ENCODE results near the gene SERPINH1. TPM values are rescaled to one million over a fixed set of nuclear protein-coding genes. Genes with fewer than 3 reads are reported as not detected.
A peak's percentile ranks its signal among the peaks of the same experiment; 100 is the strongest.
"Not testable (repeated sequence)": the region's sequence is repeated elsewhere in the genome, so short reads cannot be mapped to it uniquely, and the experiment has no call there.

Gene SERPINH1
- total RNA-seq, 2 experiments from 2014 or later = 15.2 to 17.4 TPM

DNA sequence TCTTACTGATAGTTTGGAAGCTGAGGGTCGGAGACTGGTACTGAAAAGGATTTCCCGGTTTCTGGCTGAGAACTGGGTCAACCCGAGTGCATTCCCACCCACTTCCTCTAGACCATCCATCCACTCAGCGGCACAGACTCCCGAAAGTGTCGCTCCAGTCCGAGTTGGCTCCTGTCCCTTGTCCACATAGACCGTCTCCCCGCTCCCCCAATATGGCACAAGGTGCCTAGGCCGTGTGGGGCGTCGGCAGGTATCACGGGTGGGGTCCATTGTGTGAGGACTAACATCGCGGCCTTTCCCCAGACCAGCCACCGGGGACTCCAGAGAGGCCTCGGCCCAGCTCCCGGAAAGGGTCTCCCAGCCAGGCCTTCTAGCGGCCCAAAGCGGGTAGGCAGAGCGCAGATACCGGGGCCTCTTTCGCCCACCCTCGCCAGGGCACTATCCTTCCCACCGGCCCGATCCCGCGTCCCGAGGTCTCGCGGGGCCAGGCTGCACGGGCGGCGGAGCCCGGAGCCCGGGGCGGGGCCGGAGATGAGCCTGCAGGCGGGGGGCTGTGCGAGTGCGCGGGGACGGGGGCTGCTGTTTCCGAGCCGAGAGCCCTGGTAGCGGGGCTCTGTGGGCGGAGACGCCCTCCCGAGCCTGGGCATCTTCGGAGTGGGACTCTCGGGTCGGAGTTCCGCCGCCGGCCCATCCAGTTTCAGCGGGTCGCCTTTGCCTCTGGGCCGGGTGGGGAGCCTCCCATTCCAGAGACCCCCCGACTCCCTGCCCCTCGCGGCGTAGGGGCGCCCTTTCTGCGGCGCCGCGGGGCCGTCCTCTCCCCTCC lies 21.1 kb downstream of the SERPINH1 start:
- H3K4me1 Mint-ChIP-seq (ENCODE audit: low read depth) = peaks cover 16% of the 10 kb centered on the region
- peak; percentile 78 for DNase-seq
- H3K36me3 Mint-ChIP-seq = no peaks in the 10 kb centered on the region
- peak overlapping the region; percentile 76 for H3K27ac Mint-ChIP-seq
- H3K27me3 Mint-ChIP-seq = no peaks in the 10 kb centered on the region
- no peaks in the 10 kb centered on the region for H3K9me3 Mint-ChIP-seq
- POLR2A ChIA-PET = interaction anchor here (0.6 to 1.1 kb wide), 3 partner anchors 18 to 101 kb away, joined by 3 to 5 read pairs (median 3); partner anchors contain the start of gene SERPINH1
- CTCF ChIA-PET = interaction anchor here (1.2 to 1.7 kb wide), 3 partner anchors 21 to 53 kb away, joined by 3 to 5 read pairs (median 5); partner anchors contain the start of gene SERPINH1
- intact Hi-C loops (cut with micrococcal nuclease) = loop anchor here (5.0 kb wide), 1 partner anchor 36 kb away; no protein-coding TSS in a partner anchor
- H3K4me3 Mint-ChIP-seq = peak overlapping the region; percentile 78

DNA sequence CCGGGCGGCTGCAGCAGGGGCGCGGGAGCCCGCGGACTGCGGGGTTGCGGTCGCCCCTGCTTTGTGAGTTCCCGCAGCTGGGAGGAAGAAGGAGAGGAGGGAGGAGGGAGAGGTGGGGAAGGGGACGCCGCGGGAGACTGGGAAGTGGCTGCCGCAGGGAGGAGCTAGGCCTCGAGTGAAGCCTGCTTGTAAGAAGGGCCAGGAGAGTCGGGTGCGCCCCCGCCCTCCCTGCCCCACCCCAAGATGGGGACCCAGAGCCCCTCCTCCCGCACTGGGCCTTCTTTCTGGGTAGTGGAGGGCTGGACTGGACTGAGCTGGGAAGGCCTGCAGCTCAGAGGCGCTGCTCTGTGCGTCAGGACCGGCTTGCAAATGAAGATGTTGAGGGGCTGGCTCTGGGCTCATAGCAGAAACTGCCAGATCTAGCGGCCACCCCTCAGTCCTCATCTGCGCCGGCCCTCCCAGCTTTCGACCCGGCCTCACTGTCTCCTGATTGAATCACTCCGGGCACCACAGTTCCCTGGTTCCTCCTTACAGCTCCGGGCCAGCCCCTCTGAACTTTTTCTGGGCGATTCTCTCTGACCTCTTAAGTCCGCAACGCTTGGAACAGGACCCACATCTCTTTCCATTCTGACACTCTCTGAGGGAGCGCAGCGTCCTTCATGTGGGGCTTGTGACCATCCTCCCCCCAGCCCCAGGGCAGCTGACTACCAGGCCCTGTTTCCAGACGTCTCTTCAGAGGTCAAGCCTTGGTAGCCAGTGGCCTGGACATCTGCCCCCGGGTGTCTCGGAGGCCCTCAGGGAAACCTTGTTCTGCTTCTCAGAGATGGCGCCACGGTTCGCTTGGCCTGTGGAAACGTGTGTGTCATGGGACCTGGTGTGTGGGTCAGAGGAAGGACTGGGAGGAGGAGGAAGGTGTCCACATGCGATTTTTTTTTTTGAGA lies 21.9 kb downstream of the SERPINH1 start:
- intact Hi-C loops (cut with micrococcal nuclease) = loop anchor here (5.0 kb wide), 1 partner anchor 37 kb away; no protein-coding TSS in a partner anchor
- CTCF ChIA-PET = interaction anchor here (1.3 to 1.7 kb wide), 2 partner anchors 21 to 54 kb away, joined by 5 read pairs; partner anchors contain the start of gene SERPINH1
- POLR2A ChIA-PET = interaction anchor here (1.1 kb wide), 1 partner anchor 22 kb away, joined by 5 read pairs; the partner anchor contains the start of gene SERPINH1

DNA sequence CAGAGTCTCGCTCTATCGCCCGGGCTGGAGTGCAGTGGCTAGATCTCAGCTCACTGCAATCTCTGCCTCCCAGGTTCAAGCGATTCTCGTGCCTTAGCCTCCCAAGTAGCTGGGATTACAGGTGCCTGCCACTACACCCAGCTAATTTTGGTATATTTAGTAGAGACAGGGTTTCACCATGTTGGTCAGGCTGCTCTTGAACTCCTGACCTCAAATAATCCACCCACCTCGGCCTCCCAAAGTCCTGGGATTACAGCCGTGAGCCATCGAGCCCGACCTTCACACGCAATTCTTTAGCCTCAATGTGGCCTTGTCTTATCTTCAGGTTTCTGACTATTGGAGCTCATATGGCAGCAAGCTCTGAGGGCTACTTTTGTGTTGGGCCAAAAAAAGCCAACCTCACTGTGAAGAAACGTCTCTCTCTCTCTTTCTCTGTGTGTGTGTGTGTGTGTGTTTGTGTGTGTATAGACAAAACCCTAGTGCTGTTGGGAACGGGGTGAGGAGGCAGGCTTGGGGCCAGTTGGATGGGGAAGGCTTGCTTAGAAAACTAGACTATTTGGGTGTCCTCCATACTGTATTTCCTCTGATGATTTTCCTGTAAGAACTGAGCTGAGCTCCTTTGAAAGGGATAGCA lies 22.7 kb downstream of the SERPINH1 start:
- peak overlapping the region; percentile 73 for H3K4me3 Mint-ChIP-seq
- H3K27ac Mint-ChIP-seq, CTCF ChIA-PET, DNase-seq, H3K27me3 Mint-ChIP-seq, H3K36me3 Mint-ChIP-seq, POLR2A ChIA-PET, H3K9me3 Mint-ChIP-seq: not testable (repeated sequence)
- peaks cover 16% of the 10 kb centered on the region for H3K4me1 Mint-ChIP-seq (ENCODE audit: low read depth)
- intact Hi-C loops (cut with micrococcal nuclease) = loop anchor here (5.0 kb wide), 1 partner anchor 37 kb away; no protein-coding TSS in a partner anchor

More for the DNA sequence above, 21.9 kb downstream of the SERPINH1 start:
- H3K4me1 Mint-ChIP-seq (ENCODE audit: low read depth) = peaks cover 16% of the 10 kb centered on the region
- peak overlapping the region; percentile 73 for H3K4me3 Mint-ChIP-seq
- DNase-seq = peak; percentile 31
- no peaks in the 10 kb centered on the region for H3K9me3 Mint-ChIP-seq
- H3K27me3 Mint-ChIP-seq = no peaks in the 10 kb centered on the region
- H3K27ac Mint-ChIP-seq = no peak overlapping the region
- H3K36me3 Mint-ChIP-seq = no peaks in the 10 kb centered on the region

DNA sequence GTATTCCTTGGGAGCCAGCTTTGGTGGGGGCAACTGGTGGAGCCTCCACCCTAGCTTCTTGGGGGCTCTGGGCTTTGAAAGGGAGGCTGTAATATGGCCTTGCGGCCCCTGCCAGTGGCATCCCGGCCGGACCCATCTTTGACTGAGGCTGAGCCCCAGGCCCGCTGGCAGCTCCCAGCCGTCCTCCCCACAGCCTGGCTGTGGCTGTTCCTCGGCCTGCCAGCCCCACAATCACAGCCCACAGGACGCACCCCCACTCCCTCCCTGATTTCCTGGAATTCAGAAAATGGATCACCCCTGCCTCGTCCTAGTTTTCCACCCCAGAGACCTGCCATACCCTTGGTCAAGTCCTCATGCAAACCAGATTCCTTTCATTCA lies 23.2 kb downstream of the SERPINH1 start:
- no peak for DNase-seq
- no peak overlapping the region for H3K27ac Mint-ChIP-seq
- no peaks in the 10 kb centered on the region for H3K9me3 Mint-ChIP-seq
- POLR2A ChIA-PET = no interaction called here
- peaks cover 16% of the 10 kb centered on the region for H3K4me1 Mint-ChIP-seq (ENCODE audit: low read depth)
- intact Hi-C loops (cut with micrococcal nuclease) = no loop called here
- no peaks in the 10 kb centered on the region for H3K27me3 Mint-ChIP-seq
- CTCF ChIA-PET = no interaction called here
- no peak overlapping the region for H3K4me3 Mint-ChIP-seq
- H3K36me3 Mint-ChIP-seq = no peaks in the 10 kb centered on the region

DNA sequence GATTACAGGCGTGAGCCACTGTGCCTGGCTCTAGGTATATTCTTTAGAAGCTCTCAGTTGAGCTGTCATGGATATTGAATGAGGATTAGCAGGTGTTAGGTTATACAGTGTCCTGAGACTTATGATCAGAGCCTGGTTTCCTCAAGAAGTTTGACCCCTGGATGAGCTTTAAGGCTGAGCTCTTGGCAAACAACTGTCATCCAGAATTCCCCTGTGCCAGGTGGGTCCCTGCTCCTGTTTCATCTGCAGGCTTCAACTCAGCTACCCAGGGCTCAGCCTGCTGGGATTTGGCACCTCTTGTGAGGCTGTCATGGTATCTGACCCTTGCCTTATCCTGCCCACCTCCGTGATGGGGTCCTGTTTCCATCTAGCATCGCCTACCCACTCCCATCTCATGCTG lies 24.3 kb downstream of the SERPINH1 start:
- ChIA-PET CTCF (interaction anchor here (0.7 to 0.9 kb wide), 3 partner anchors 12 to 622 kb away, joined by 3 read pairs; partner anchors contain the start of gene SERPINH1), POLR2A (no interaction called here)
- Mint-ChIP-seq H3K9me3 (no peaks in the 10 kb centered on the region), H3K4me1 (ENCODE audit: low read depth) (peaks cover 16% of the 10 kb centered on the region), H3K4me3 (no peak overlapping the region), H3K27me3 (no peaks in the 10 kb centered on the region), H3K27ac (no peak overlapping the region), H3K36me3 (no peaks in the 10 kb centered on the region)
- no peak for DNase-seq
- intact Hi-C loops (cut with micrococcal nuclease) = no loop called here

DNA sequence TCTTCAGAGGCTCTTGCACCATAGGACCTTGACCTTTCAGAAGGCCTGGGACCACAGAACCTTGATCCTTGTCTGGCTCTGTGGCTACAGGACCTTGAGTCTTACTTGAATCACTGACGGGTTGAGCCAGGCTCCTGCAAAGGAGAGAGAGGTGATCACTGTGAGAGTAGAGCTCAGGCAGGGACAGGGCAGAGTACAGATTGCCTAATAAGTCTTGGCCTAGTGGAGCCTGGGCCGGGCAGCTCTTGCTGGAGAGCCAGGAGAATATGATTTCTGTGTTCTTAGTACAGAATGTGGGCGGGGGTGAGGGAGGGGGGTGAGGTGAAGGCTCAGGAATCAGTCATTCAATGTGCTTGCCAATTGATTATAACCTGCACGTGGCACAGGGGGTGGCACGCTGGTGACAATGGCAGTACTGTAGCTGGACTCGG lies 26.0 kb downstream of the SERPINH1 start:
- Mint-ChIP-seq H3K36me3 (no peaks in the 10 kb centered on the region), H3K27me3 (no peaks in the 10 kb centered on the region), H3K4me1 (ENCODE audit: low read depth) (peaks cover 15% of the 10 kb centered on the region), H3K9me3 (no peaks in the 10 kb centered on the region), H3K4me3 (no peak overlapping the region), H3K27ac (no peak overlapping the region)
- POLR2A ChIA-PET = no interaction called here
- intact Hi-C loops (cut with micrococcal nuclease) = no loop called here
- no peak for DNase-seq
- CTCF ChIA-PET = interaction anchor here (0.9 kb wide), 1 partner anchor 10 kb away, joined by 3 read pairs; no protein-coding TSS in a partner anchor

DNA sequence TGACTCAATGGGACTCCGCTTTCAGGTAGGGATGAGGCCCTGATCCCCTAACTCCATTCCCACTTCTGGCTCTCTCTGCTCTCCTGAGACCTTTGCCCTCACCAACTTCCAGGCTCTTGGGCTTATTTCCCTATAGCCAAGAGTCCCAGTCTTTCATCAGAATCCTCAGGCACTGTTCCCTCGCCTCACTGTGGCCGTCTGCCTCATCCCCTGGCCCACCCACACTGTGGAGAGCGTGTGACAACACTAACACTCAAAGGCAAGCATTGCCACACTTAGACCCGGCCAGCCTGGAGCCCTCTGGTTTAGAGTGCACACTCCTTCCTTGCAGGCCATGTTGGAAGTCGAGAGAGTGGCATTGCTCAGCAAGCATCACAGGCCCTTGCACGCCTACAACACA lies 27.0 kb downstream of the SERPINH1 start:
- no peaks in the 10 kb centered on the region for H3K9me3 Mint-ChIP-seq
- POLR2A ChIA-PET = no interaction called here
- H3K36me3 Mint-ChIP-seq = no peaks in the 10 kb centered on the region
- no peak overlapping the region for H3K27ac Mint-ChIP-seq
- H3K4me3 Mint-ChIP-seq = no peak overlapping the region
- no peak for DNase-seq
- CTCF ChIA-PET = interaction anchor here (0.9 kb wide), 1 partner anchor 9 kb away, joined by 3 read pairs; no protein-coding TSS in a partner anchor
- peaks cover 14% of the 10 kb centered on the region for H3K4me1 Mint-ChIP-seq (ENCODE audit: low read depth)
- intact Hi-C loops (cut with micrococcal nuclease) = no loop called here
- no peaks in the 10 kb centered on the region for H3K27me3 Mint-ChIP-seq

DNA sequence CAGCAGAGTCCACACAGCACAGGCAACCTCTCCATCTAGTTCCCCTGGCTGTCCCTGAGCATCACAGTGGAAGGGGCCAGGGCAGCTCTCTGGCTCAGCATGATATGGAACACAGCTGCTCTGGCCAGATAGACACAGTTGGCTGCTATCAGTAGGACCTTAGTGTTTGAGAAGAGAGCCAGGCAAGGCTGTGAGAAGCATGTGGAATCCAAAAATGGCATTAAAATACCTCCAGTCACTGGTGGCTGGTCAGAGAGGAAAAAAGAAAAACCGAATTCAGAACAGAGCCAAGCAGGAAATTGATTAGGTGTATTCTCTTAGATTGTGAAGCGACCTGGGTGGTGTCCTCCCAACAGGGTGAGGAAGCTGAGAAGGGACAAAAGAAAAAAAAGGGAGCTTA lies 27.9 kb downstream of the SERPINH1 start:
- Mint-ChIP-seq H3K27me3 (no peaks in the 10 kb centered on the region), H3K36me3 (no peaks in the 10 kb centered on the region), H3K27ac (no peak overlapping the region), H3K4me1 (ENCODE audit: low read depth) (peaks cover 12% of the 10 kb centered on the region), H3K9me3 (no peaks in the 10 kb centered on the region), H3K4me3 (no peak overlapping the region)
- POLR2A ChIA-PET = no interaction called here
- CTCF ChIA-PET = interaction anchor here (1.2 to 1.4 kb wide), 2 partner anchors 9 to 144 kb away, joined by 3 to 5 read pairs; no protein-coding TSS in a partner anchor
- no peak for DNase-seq
- intact Hi-C loops (cut with micrococcal nuclease) = no loop called here

DNA sequence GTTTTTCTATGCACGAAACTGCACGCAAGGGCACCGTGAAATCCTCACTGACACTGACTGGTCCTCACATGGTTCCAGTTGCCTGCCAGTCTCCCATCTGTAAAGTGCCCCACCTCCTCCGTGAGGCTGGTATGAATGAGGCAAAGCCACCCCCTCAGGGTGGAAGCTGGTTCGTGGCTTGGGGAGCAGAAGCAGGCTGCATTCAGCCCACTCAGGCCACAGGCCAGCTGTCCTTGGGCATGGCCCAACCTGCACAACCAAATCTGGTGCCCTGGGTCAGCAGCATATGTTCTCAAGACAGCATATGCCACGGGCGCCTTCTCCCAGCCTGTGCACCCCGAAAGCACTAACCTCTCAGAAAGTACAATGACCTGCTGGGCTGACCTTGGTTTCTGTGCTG lies 29.3 kb downstream of the SERPINH1 start:
- Mint-ChIP-seq H3K9me3 (no peaks in the 10 kb centered on the region), H3K27me3 (no peaks in the 10 kb centered on the region), H3K27ac (no peak overlapping the region), H3K4me3 (no peak overlapping the region), H3K4me1 (ENCODE audit: low read depth) (peaks cover 12% of the 10 kb centered on the region), H3K36me3 (no peaks in the 10 kb centered on the region)
- DNase-seq = no peak
- ChIA-PET CTCF (interaction anchor here (1.0 to 1.4 kb wide), 3 partner anchors 14 to 311 kb away, joined by 3 to 5 read pairs (median 3); no protein-coding TSS in a partner anchor), POLR2A (no interaction called here)
- intact Hi-C loops (cut with micrococcal nuclease) = no loop called here

DNA sequence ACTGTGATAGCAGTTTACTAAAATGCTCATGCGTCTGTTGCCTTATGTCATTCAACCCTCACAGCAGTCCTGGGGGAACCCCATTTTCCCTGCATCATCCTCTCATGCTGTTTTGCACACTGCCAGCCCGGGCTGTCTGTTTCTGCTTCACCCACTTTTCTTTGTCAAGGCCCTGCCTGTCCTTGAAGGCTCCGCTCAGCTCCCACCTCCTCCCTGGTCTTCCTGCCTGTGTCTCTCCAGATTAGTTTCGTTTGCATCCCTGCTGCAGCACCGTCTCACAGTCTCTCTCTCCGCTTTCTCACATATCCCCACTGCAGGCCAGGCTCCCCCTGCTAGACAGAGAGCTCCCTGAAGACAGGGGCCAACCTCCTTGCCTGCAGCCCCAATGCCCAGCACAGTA lies 29.9 kb downstream of the SERPINH1 start:
- H3K36me3 Mint-ChIP-seq = no peaks in the 10 kb centered on the region
- no peaks in the 10 kb centered on the region for H3K9me3 Mint-ChIP-seq
- no peak overlapping the region for H3K4me3 Mint-ChIP-seq
- peaks cover 12% of the 10 kb centered on the region for H3K4me1 Mint-ChIP-seq (ENCODE audit: low read depth)
- ChIA-PET CTCF (no interaction called here), POLR2A (no interaction called here)
- no peak overlapping the region for H3K27ac Mint-ChIP-seq
- no peak for DNase-seq
- no peaks in the 10 kb centered on the region for H3K27me3 Mint-ChIP-seq
- intact Hi-C loops (cut with micrococcal nuclease) = no loop called here

DNA sequence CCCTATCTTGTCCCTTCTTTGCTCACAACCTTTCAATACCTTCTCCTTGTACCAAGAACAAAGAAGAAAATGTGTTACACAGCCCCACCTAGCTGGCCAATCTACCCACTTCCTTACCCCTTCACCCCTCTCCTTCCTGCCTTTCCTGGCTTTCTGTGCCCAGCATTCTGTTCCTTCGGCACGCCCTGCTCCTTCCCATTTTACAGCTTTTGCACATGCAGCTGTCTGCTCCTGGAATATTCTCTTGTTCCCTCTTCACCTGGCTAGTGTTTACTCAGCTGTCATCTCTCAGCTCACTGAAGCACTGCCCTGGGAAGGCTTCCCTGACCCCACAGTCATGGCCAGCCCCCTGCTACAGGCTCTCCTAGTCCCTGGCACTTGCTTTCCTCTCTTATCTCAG lies 30.7 kb downstream of the SERPINH1 start:
- no peak overlapping the region for H3K4me3 Mint-ChIP-seq
- H3K27me3 Mint-ChIP-seq = no peaks in the 10 kb centered on the region
- ChIA-PET POLR2A (no interaction called here), CTCF (no interaction called here)
- H3K4me1 Mint-ChIP-seq (ENCODE audit: low read depth) = peaks cover 12% of the 10 kb centered on the region
- intact Hi-C loops (cut with micrococcal nuclease) = no loop called here
- H3K27ac Mint-ChIP-seq = no peak overlapping the region
- DNase-seq = no peak
- no peaks in the 10 kb centered on the region for H3K36me3 Mint-ChIP-seq
- no peaks in the 10 kb centered on the region for H3K9me3 Mint-ChIP-seq

Measured in activated CD4-positive, alpha-beta memory T cell treated with anti-CD3 and anti-CD28 coated beads for 36 hours (primary cell).